Right lung (tissue), 5 donors: ENCODE measurements around the gene ELL3. TPM values are rescaled to one million over a fixed set of nuclear protein-coding genes. Genes with fewer than 3 reads are reported as not detected.
"Not testable (repeated sequence)": the region's sequence is repeated elsewhere in the genome, so short reads cannot be mapped to it uniquely, and the experiment has no call there.

Experiments used
- DNase-seq, 2 donors: peaks; one replicate each; pipeline ENCODE4 v3.0.0-alpha.2; 2013
- polyA plus RNA-seq, 5 donors: library from polyadenylated mRNA; unstranded; fragments of 120-200 nt; gene quantifications; one replicate each; pipeline versions ENCODE4 v1.2.1 to v1.2.3, GENCODE V29; 2013; ENCODE audit warnings: inconsistent platforms in 1 of 5, low replicate concordance in 1 of 5; ENCODE audit not compliant: insufficient read length in 5 of 5, insufficient read depth in 1 of 5

Gene ELL3
- polyA plus RNA-seq, 5 donors = 5.7 to 8.4 (median 6.9) TPM

- not testable (repeated sequence) for DNase-seq
Observed at GRCh38 chr15:43728053-43728725, 48.6 kb downstream of the ELL3 start.

DNA sequence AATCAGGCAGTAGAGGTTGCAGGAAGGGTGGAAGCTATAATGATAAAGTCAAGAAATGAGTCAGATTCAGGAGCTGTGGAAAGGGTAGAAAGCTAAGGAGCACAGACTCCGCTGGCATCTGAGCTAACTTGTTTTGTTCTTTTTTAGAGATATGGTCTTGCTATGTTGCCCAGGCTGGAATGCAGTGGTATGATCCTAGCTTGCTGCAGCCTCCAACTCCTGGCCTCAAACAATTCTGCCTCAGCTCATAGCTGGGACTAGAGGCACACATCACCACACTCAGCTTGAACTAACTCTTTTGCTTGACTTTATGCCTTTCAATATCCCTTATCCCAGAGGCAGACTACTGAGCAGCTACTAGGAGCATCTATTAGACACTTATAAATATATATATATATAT lies 50.5 kb downstream of the ELL3 start:
- not testable (repeated sequence) for DNase-seq

GRCh38 chr15:43723151-43723550 lies 53.6 kb downstream of the ELL3 start:
- DNase-seq = no peak

Other genes starting within 250 kb of the ELL3 start
- gene PPIP5K1, start 186.8 kb downstream of the ELL3 start, polyA plus RNA-seq = 10 to 100 TPM; 17.7 to 27.6 (median 25.6) TPM
- gene CKMT1B, start 182.9 kb downstream of the ELL3 start, polyA plus RNA-seq = under 1 TPM in 4 of 5 donors, not detected in 1; 0.26 to 0.68 (median 0.49) TPM
- 1 to 10 TPM in 1 of 5 donors, under 1 TPM in 4; 0.58 to 1.9 (median 0.73) TPM for gene STRC, start 158.2 kb downstream of the ELL3 start, polyA plus RNA-seq
- gene CATSPER2, start 128.1 kb downstream of the ELL3 start, polyA plus RNA-seq = 10 to 100 TPM in 1 of 5 donors, 1 to 10 TPM in 4; 7.7 to 13.2 (median 8.6) TPM
- under 1 TPM in 4 of 5 donors, not detected in 1; 0.12 to 0.67 (median 0.34) TPM for gene CKMT1A, start 83.1 kb downstream of the ELL3 start, polyA plus RNA-seq
- gene PDIA3, start 30.5 kb downstream of the ELL3 start, polyA plus RNA-seq = 100 to 1,000 TPM; 462 to 618 (median 488) TPM
- 100 to 1,000 TPM; 468 to 762 (median 572) TPM for gene SERF2, start 15.4 kb upstream of the ELL3 start, polyA plus RNA-seq
- gene SERINC4, start 23.3 kb upstream of the ELL3 start, polyA plus RNA-seq = under 1 TPM in 1 of 5 donors, not detected in 4; 0.87 TPM
- 10 to 100 TPM in 3 of 5 donors, 1 to 10 TPM in 2; 6.2 to 16.2 (median 12.3) TPM for gene HYPK, start 23.6 kb upstream of the ELL3 start, polyA plus RNA-seq
- gene MFAP1, start 47.7 kb upstream of the ELL3 start, polyA plus RNA-seq = 10 to 100 TPM; 47.5 to 59.5 (median 53.9) TPM
- gene WDR76, start 50.0 kb upstream of the ELL3 start, polyA plus RNA-seq = 10 to 100 TPM; 13.2 to 22.2 (median 16.4) TPM